Measurements from ENCODE around the gene GPI. TPM values are rescaled to one million over a fixed set of nuclear protein-coding genes. Genes with fewer than 3 reads are reported as not detected.

GPI gene
- total and polyA plus RNA-seq, 2 donors (not counting 3 experiments of a cell fraction or from before 2014, with no cell fraction given): 131 to 273 TPM

DNA sequence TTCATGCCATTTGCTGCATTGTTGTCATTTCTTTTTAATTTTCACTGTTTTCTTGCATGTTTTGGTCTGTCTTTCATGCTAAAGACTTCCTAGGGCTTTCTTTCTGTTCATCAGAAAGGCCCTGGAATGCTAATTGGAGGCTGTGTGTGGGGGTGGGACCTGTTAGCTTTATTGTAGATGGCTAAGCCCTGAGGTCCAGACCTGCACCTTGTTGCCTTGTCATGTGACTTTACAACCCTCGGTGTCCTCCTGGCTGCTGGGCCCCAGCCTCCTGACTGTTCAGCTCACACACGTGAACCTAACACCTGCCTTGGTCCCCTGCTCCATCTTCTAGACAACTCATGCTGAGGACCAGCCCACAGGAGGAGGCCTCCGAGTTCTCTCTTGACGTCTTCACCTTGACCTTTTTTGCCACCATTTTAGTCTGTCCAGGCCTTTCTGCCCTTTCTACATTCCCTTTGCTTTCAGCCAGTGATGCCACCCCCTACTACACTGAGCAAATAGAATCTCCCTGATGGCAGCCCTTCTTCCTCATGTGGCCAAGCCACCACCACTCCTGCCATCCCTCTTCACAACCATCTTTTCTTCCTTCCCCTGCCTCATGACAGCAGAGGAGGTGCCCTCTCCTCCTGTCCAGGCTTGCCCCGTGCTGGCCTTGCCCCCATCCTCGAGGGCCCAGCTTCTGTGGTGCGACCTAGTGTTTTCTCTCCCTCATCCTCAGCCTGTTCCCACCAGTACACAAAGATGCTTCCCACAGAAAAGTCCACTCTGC lies 41.4 kb upstream of the GPI start:
- H3K36me3 ChIP-seq (ENCODE audit: control insufficient read depth in 2 of 2, extremely low read depth in 1 of 2, insufficient read depth in 2 of 2, low read length in 2 of 2): peaks cover 7 to 17% of the 10 kb centered on the region in 2 experiments
- H3K4me3 ChIP-seq (replicated peaks in 1 of 3; ENCODE audit: insufficient read depth in 1 of 3, low read depth in 1 of 3, low read length in 3 of 3): no peak overlapping the region
- H3K9ac ChIP-seq (replicated peaks; ENCODE audit: extremely low read depth, insufficient read depth, low read length): no peak overlapping the region
- no peak overlapping the region for H3K27ac ChIP-seq (ENCODE audit: insufficient read depth, low read depth, low read length)
- H4K20me1 ChIP-seq (replicated peaks; ENCODE audit: control insufficient read depth, extremely low read depth, insufficient read depth, low read length): no peaks in the 10 kb centered on the region
- POLR2A ChIA-PET: no interaction called here
- H3K79me2 ChIP-seq (ENCODE audit: control insufficient read depth, insufficient read depth, low read length): peaks cover 2% of the 10 kb centered on the region
- H3K4me2 ChIP-seq (ENCODE audit: insufficient read depth, low read length): no peak overlapping the region
- dilution Hi-C loops (cut with MboI; ENCODE audit: extremely low pct_ligation_motif_present, low sequenced_read_pairs): loop anchor here (10.0 kb wide), 1 partner anchor 59 kb away; no protein-coding TSS in a partner anchor
- FAIRE-seq (no peak), DNase-seq (ENCODE audit: low read depth, low spot score) (no peak)
- H3K9me3 ChIP-seq (replicated peaks; ENCODE audit: control insufficient read depth, insufficient read depth, low read length): no peaks in the 10 kb centered on the region
- no peak overlapping the region for H2AFZ ChIP-seq (ENCODE audit: low read depth, low read length)
- H3K4me1 ChIP-seq (ENCODE audit: control insufficient read depth, extremely low read depth, insufficient read depth, low read length): peaks cover 33% of the 10 kb centered on the region
- TF ChIP-seq FOS (IDR thresholded peaks at IDR 0.05; ENCODE audit: borderline replicate concordance, insufficient read depth, low read length) (no peak), GATA2 (IDR thresholded peaks at IDR 0.05; ENCODE audit: insufficient read depth, insufficient read length, low read depth, low read length) (no peak), POLR2AphosphoS5 (IDR thresholded peaks at IDR 0.05; ENCODE audit: insufficient read depth, low read depth, low read length) (no peak), EZH2 (IDR thresholded peaks at IDR 0.05; ENCODE audit: borderline replicate concordance, low read depth, low read length, severe bottlenecking) (no peak)
- TF ChIP-seq, protein P1, sequence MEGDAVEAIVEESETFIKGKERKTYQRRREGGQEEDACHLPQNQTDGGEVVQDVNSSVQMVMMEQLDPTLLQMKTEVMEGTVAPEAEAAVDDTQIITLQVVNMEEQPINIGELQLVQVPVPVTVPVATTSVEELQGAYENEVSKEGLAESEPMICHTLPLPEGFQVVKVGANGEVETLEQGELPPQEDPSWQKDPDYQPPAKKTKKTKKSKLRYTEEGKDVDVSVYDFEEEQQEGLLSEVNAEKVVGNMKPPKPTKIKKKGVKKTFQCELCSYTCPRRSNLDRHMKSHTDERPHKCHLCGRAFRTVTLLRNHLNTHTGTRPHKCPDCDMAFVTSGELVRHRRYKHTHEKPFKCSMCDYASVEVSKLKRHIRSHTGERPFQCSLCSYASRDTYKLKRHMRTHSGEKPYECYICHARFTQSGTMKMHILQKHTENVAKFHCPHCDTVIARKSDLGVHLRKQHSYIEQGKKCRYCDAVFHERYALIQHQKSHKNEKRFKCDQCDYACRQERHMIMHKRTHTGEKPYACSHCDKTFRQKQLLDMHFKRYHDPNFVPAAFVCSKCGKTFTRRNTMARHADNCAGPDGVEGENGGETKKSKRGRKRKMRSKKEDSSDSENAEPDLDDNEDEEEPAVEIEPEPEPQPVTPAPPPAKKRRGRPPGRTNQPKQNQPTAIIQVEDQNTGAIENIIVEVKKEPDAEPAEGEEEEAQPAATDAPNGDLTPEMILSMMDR (IDR thresholded peaks at IDR 0.05; ENCODE audit: extremely low read depth in 1 of 2, insufficient read depth in 1 of 2, low read depth in 1 of 2, low read length in 2 of 2): no peak
- TF ChIP-seq, protein P2, sequence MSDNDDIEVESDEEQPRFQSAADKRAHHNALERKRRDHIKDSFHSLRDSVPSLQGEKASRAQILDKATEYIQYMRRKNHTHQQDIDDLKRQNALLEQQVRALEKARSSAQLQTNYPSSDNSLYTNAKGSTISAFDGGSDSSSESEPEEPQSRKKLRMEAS (IDR thresholded peaks at IDR 0.05; ENCODE audit: insufficient read depth, insufficient read length): no peak
- intact Hi-C loops (cut with micrococcal nuclease): no loop called here
- no peaks in the 10 kb centered on the region for H3K9me1 ChIP-seq (replicated peaks; ENCODE audit: control insufficient read depth, extremely low read depth, insufficient read depth, low read length)
- no TSS peak for BruUV-seq (replicated peaks)
- CTCF ChIA-PET: interaction anchor here (1.0 kb wide), 1 partner anchor 14 kb away, joined by 3 read pairs; no protein-coding TSS in a partner anchor
- H3K27me3 ChIP-seq (ENCODE audit: control insufficient read depth in 2 of 2, insufficient read depth in 2 of 2, low read length in 2 of 2): no peaks in the 10 kb centered on the region
